Lower lobe of right lung (tissue), 2 donors: ENCODE results near the gene ELK1. TPM values are rescaled to one million over a fixed set of nuclear protein-coding genes. Genes with fewer than 3 reads are reported as not detected.
A peak's percentile ranks its signal among the peaks of the same experiment; 100 is the strongest.

Experiments used
- ATAC-seq, 2 donors: fragments of 200-7000 bp; cut with Tn5 transposase; one replicate each; pipeline ENCODE4 v1.9.1; 2020 to 2022; ENCODE audit warnings: mild to moderate bottlenecking in 2 of 2, moderate library complexity in 2 of 2
- DNase-seq: peaks from one replicate; pipeline ENCODE4 v3.0.0-alpha.2; 2020
- H3K27ac ChIP-seq: fragments of 200-600 bp; one replicate; pipeline ENCODE4 v1.8.0; 2022
- H3K27me3 ChIP-seq: fragments of 200-600 bp; one replicate; pipeline ENCODE4 v1.8.0; 2022; ENCODE audit warnings: low read depth
- H3K36me3 ChIP-seq: fragments of 200-600 bp; one replicate; pipeline ENCODE4 v1.8.0; 2022; ENCODE audit warnings: mild to moderate bottlenecking
- H3K4me1 ChIP-seq: fragments of 200-600 bp; one replicate; pipeline ENCODE4 v1.8.0; 2022
- H3K4me3 ChIP-seq: fragments of 200-600 bp; one replicate; pipeline ENCODE4 v1.8.0; 2022; ENCODE audit warnings: mild to moderate bottlenecking
- H3K9me3 ChIP-seq: fragments of 200-600 bp; one replicate; pipeline ENCODE4 v1.8.0; 2022
- CTCF ChIP-seq: fragments of 200-600 bp; IDR thresholded peaks from one replicate; pipeline ENCODE4 v1.8.0; 2022; ENCODE audit warnings: antibody characterized with exemption, mild to moderate bottlenecking
- intact Hi-C: fragments of 100-400 bp; cut with DNase I; formaldehyde crosslinking; loops from one replicate; pipeline ENCODE4 v1.11.0; 2022
- total RNA-seq: library from RNA; stranded (reverse); fragmentation: NEBNext Ultra II Directional; extraction: Animal tissue kit (Norgen Biotek cat#: 25700); gene quantifications from one replicate; pipeline ENCODE4 v1.2.1, GENCODE V29; 2021
- donor health status: DM: no; HTN: yes; CAD: no; lungs with severe emphysema.

ELK1 gene
- total RNA-seq, 1 donor from 2014 or later: 25.3 TPM

- ATAC-seq: no peak
- intact Hi-C loops: no loop called here
- DNase-seq: no peak
- Histone ChIP-seq H3K27me3 (no peaks in the 10 kb centered on the region), H3K27ac (no peak overlapping the region), H3K4me3 (no peak overlapping the region), H3K9me3 (no peaks in the 10 kb centered on the region), H3K4me1 (peaks cover 10% of the 10 kb centered on the region), H3K36me3 (peaks cover 10% of the 10 kb centered on the region)
- TF ChIP-seq CTCF: no peak
Measured at GRCh38 chrX:47661539-47661938, 11.2 kb upstream of the ELK1 start.

- H3K4me1 ChIP-seq: peaks cover 10% of the 10 kb centered on the region
- DNase-seq (no peak), ATAC-seq (no peak)
- no peaks in the 10 kb centered on the region for H3K27me3 ChIP-seq
- H3K27ac ChIP-seq: peak overlapping the region; percentile 98
- TF ChIP-seq CTCF: no peak
- intact Hi-C loops: no loop called here
- H3K4me3 ChIP-seq: peak overlapping the region; percentile 65
- peaks cover 28% of the 10 kb centered on the region for H3K36me3 ChIP-seq
- no peaks in the 10 kb centered on the region for H3K9me3 ChIP-seq
Measured at GRCh38 chrX:47659421-47659726, 9.0 kb upstream of the ELK1 start.

- no peak for TF ChIP-seq CTCF
- ATAC-seq (peak; percentile 95 to 98), DNase-seq (peak; percentile 94)
- Histone ChIP-seq H3K27me3 (no peaks in the 10 kb centered on the region), H3K4me1 (peaks cover 10% of the 10 kb centered on the region), H3K36me3 (peaks cover 28% of the 10 kb centered on the region), H3K9me3 (no peaks in the 10 kb centered on the region), H3K27ac (peak within 1 kb of the TSS; percentile 98), H3K4me3 (peak within 1 kb of the TSS; percentile 65)
- intact Hi-C loops: no loop called here
Measured at GRCh38 chrX:47658684-47659420, 8.5 kb upstream of the ELK1 start, which contains the start of gene UXT. UXT (minus strand) TSS chrX:47659180; CDS start chrX:47658927, 253 bp downstream.

- H3K4me1 ChIP-seq: peaks cover 10% of the 10 kb centered on the region
- no peaks in the 10 kb centered on the region for H3K9me3 ChIP-seq
- H3K36me3 ChIP-seq: peaks cover 30% of the 10 kb centered on the region
- intact Hi-C loops: no loop called here
- no peak for ATAC-seq
- H3K4me3 ChIP-seq: peak overlapping the region; percentile 65
- no peak for DNase-seq
- peak overlapping the region; percentile 98 for H3K27ac ChIP-seq
- no peaks in the 10 kb centered on the region for H3K27me3 ChIP-seq
- no peak for TF ChIP-seq CTCF
Measured at GRCh38 chrX:47658301-47658683, 7.9 kb upstream of the ELK1 start.

GRCh38 chrX:47651043-47651905 lies 911 bp upstream of the ELK1 start:
- peaks cover 8% of the 10 kb centered on the region for H3K4me1 ChIP-seq
- intact Hi-C loops: no loop called here
- DNase-seq (no peak), ATAC-seq (peak; percentile 1 to 7)
- peak overlapping the region; percentile 53 for H3K27ac ChIP-seq
- peaks cover 29% of the 10 kb centered on the region for H3K36me3 ChIP-seq
- TF ChIP-seq CTCF: no peak
- peak overlapping the region; percentile 60 for H3K4me3 ChIP-seq
- no peaks in the 10 kb centered on the region for H3K9me3 ChIP-seq
- H3K27me3 ChIP-seq: no peaks in the 10 kb centered on the region
